GM19438 (cell line): ENCODE measurements around the gene ACY1.
A peak's percentile ranks its signal among the peaks of the same experiment; 100 is the strongest.
"Not testable (repeated sequence)": the region's sequence is repeated elsewhere in the genome, so short reads cannot be mapped to it uniquely, and the experiment has no call there.

Experiments
- ATAC-seq: cut with Tn5 transposase; IDR thresholded peaks from one replicate; pipeline ENCODE4 v1.9.1; 2021; ENCODE audit warnings: low read depth; ENCODE audit not compliant: unreplicated experiment

ACY1 gene

DNA sequence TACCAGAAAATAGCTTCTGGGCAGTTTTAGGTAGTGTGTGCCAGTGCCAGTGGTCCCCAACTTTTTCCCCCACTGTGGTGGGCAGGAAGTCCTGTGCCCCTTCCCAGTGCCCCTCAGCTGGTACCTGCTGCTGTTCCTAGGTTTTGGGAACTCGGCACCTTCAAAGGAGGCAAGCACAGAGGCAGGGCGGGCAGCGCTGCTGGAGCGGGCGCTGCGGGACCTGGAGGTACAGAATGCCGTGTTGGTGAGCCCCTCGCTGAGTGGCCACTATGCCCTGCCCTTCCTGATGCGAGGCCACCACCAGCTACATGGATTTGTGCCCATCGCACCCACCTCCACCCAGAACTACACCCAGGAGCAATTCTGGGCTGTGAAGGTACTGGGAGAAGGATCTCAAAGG, 3.1 kb upstream of the ACY1 start:
- ATAC-seq: no peak

- peak; percentile 52 for ATAC-seq
Observed at GRCh38 chr3:51982352-51982837, 940 bp upstream of the ACY1 start.

DNA sequence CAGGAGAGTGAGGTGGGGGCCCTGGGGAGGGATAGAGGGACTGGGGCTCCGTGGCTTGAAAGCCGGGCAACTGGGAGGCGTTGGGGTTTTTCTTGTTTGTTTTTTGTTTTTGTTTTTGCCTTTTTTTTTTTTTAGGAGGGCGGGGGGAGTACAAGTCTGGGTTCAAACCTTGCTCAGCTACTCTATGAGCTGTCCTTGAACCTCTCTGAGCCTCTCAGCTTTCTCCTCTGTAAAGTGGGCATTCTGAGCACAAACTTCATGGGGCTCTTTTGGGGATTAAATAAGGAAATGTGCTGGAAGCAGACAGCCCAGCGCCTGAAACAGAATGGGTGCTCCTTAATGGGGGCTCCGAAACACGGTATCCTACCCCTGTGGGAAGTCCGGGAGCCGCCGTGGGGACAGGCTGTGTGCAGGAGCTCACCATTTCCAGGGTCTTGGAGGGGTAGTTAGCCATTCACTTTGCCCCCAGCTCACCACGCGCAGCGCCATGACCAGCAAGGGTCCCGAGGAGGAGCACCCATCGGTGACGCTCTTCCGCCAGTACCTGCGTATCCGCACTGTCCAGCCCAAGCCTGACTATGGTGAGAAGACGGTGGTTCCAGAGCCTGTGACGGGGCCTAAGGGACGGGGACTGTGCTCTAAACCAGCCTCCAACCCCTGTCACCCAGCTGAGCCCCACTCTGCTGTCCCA, 388 bp downstream of the ACY1 start:
- ATAC-seq: no peak

GRCh38 chr3:51984269-51984647, 923 bp downstream of the ACY1 start:
- no peak for ATAC-seq

GRCh38 chr3:51985063-51985462, 1.7 kb downstream of the ACY1 start:
- no peak for ATAC-seq

- no peak for ATAC-seq
Observed at GRCh38 chr3:51986010-51986947, 2.9 kb downstream of the ACY1 start.

DNA sequence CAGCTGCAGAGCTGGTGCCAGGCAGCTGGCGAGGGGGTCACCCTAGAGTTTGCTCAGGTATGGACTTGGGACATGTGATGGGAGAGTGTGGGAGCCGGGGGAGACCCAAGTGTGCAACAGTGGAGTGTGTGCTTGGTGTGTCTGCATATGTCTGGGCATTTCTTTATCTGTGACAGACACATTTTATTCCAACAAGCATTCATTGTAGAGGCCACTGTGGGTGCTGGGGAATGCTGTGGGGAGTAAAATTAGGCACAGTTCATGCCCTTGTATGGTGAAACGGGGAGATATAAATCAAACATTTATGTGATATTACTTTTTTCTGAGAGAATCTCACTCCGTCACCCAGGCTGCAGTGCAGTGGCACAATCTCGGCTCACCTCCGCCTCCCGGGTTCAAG, 4.2 kb downstream of the ACY1 start:
- no peak for ATAC-seq

DNA sequence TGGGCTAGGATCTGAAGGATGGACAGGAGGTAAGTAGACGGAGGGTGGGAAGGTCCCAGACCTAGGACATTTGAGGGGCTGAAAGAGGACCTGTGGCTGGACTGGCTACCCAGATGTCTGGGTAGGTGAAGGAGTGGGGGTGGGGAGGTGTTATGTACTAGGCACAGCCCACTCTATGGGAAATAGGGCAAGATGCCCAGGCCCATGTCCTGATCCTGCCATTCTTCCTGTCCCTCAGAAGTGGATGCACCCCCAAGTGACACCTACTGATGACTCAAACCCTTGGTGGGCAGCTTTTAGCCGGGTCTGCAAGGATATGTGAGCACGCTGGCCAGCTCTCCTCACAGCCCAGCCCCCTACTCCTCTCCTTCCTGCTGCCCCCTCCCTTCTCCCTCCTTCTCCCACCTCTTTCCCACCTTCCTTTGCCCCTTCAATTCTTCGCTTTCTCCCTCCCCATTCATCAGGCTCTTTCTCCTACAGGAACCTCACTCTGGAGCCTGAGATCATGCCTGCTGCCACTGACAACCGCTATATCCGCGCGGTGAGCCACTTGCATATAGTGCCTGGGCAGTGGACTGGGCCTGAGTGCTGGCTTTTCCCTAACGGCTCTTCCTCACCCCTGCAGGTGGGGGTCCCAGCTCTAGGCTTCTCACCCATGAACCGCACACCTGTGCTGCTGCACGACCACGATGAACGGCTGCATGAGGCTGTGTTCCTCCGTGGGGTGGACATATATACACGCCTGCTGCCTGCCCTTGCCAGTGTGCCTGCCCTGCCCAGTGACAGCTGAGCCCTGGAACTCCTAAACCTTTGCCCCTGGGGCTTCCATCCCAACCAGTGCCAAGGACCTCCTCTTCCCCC, 5.2 kb downstream of the ACY1 start:
- no peak for ATAC-seq

- not testable (repeated sequence) for ATAC-seq
Observed at GRCh38 chr3:51990501-51990971, 7.2 kb downstream of the ACY1 start.

DNA sequence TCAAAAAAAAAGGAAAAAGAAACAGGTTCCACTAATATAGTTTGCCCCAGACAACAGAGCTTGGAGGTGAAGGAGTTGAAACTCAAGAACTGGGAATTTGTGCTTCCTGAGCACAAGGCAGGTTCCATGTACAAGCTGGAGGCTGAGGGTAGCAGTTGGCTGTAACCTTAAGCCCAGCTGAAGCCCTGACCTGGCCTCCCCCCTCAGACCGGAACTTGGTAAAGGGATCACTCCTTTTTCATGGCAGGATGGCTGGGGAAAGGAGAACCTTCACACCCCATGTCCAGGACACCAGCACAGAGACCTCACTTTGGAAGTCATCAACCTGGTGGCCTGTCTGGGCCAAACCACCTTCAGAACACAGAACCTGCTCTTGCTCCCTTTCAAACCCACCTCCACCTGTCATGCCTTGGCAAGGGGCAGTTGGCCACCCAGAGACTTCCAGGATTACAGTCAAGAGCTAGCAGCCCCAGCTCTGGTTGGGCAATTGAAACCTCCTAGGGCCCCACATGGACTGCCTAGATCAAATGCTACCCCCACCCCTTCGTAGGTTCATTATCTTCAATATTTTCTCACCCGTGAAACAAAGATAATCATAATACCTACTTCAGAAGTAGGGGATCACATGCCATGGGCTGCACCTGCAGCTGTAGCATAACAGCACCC, 8.8 kb downstream of the ACY1 start:
- no peak for ATAC-seq

DNA sequence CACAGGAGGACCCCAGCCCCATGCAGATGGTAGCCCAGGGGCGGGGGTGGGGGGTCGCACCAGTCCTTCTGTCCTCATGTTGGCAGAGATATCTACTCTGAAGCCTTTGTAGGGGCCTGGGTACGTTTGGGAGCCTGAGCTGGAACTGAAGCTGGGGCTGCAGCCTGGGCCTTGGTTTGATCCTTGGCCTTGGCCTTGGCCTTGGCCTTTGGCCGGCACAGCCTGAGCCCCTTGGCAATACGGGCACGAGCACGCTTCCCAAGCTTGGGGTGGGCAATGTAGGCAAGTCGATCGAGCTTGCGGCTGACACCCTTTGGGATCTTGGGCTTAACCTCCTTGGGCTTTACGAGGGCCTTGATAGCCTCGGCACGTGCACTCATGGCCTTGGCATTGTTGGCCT, 10.3 kb downstream of the ACY1 start:
- ATAC-seq: not testable (repeated sequence)

GRCh38 chr3:51994530-51994929, 11.2 kb downstream of the ACY1 start:
- no peak for ATAC-seq

GRCh38 chr3:51995346-51996163, 12.2 kb downstream of the ACY1 start, which contains the start of gene RPL29:
TSS of gene RPL29 (minus strand) at chr3:51995895. CDS start at chr3:51995461, 434 bp downstream.
- peak; percentile 85 for ATAC-seq

DNA sequence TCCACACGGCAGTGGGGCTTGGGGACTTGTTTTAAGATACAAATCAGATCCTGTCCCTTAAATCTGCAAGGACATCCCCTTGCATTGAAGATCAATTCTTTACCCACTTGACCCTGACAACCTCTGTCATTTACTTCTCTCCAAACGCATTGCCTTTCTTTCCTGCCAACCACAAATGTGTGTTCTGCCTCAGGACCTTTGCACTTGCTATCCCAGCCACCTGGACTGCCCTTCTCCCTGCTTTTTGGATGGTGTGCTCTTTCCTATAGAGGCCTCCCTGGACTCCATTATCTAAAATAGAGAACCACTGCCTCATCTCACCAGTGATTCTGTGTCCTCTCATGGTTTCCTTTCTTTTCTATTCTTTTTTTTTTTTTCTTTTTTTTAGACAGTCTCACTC, 13.8 kb downstream of the ACY1 start:
- ATAC-seq: no peak

DNA sequence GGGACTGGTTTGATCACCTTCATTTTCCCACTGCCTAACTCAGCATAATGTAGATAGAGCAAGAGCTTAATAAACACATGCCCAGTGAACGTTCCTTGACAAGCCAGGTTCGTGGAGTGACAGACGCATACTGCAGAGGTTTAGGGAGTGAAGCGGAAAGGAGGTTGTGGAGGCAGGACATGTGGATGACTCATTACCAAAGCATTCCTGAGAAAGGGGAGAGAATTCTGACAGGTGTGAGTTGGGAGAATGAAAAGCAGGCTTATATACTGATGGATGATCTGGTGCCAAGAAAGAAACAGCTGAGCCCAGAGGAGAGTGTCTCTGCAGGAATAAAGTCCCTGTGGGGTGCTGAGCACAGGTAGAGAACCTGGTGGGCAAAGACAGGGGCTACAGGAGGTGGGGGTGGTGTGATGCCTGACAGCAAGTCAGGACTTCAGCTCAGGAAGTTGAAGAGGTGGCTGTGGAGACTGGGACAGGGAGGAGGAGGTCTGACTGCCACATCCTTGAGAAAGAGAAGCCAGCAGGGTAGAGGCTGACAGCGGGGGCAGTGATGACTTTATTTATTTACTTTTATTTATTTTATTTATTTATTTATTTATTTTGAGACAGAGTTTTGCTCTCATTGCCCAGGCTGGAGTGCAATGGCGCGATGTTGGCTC, 14.7 kb downstream of the ACY1 start:
- no peak for ATAC-seq

- no peak for ATAC-seq
Observed at GRCh38 chr3:51998774-51999173, 15.4 kb downstream of the ACY1 start.

GRCh38 chr3:51999846-52000245, 16.5 kb downstream of the ACY1 start:
- no peak for ATAC-seq

GRCh38 chr3:52001443-52001974, 18.2 kb downstream of the ACY1 start:
- ATAC-seq: no peak
